RWPE1 (cell line): ENCODE measurements around the gene MRPS22.

Experiments used
- CTCF ChIA-PET: fragments of 350-600 bp; sonication (Branson Sonifier 250); formaldehyde crosslinking; extraction: SDS; loops from one replicate; lab custom pipeline; 2021; lab: Yijun Ruan, JAX
- POLR2A ChIA-PET: fragments of 400-600 bp; formaldehyde crosslinking; extraction: SDS; loops from one replicate; lab custom pipeline; 2020; ENCODE audit warnings: antibody characterized with exemption; ENCODE audit not compliant: low non-redundant PET; lab: Yijun Ruan, JAX
- DNase-seq: peaks from one replicate; pipeline ENCODE4 v3.0.0; 2012; ENCODE audit warnings: low spot score
- H3K27ac ChIP-seq: fragments of 450-650 bp; 2 replicates; pipeline ENCODE4 v1.5.1; 2017
- TF ChIP-seq, protein P1 (sequence below): fragments of 450-650 bp; conservative IDR thresholded peaks from 2 replicates; pipeline ENCODE4 v1.5.1; 2017; ENCODE audit warnings: low read depth, mild to moderate bottlenecking

The MRPS22 gene

DNA sequence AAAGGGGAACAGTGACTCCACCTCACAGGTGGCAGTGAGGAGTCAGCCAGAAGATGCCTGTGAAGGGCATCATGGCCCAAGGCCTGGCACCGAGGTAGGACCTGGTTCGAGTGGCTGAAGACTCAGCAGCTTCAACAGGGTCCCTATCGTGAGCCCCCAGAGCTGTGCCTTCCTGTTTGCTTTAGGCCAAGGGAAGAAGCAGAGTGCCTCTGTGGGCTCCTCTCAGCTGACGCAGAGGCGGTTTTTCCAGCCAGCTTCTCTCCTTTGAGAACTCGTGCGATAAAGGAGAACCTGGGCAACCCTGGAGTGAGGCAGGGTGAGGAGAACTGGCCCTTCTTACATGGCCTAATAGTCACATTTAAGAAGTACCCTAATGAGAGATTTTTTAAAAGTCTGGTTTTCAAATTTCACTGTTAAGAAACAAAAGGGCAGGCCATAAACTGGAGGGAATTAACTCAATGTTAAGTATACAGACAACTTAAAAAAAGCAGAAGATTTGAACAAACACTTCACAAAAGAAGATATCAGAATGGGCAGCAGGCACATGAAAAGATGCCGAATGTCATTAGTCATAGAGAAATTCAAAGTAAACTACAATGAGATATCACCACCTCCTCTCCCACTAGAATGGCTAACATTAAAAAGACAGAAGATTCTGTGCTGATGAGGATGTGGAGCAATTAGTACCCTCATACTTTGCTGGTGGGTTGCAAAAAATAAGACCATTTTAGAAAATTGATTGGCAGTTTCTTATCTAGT, 23.1 kb upstream of the MRPS22 start:
- TF ChIP-seq, protein P1, sequence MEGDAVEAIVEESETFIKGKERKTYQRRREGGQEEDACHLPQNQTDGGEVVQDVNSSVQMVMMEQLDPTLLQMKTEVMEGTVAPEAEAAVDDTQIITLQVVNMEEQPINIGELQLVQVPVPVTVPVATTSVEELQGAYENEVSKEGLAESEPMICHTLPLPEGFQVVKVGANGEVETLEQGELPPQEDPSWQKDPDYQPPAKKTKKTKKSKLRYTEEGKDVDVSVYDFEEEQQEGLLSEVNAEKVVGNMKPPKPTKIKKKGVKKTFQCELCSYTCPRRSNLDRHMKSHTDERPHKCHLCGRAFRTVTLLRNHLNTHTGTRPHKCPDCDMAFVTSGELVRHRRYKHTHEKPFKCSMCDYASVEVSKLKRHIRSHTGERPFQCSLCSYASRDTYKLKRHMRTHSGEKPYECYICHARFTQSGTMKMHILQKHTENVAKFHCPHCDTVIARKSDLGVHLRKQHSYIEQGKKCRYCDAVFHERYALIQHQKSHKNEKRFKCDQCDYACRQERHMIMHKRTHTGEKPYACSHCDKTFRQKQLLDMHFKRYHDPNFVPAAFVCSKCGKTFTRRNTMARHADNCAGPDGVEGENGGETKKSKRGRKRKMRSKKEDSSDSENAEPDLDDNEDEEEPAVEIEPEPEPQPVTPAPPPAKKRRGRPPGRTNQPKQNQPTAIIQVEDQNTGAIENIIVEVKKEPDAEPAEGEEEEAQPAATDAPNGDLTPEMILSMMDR: no peak
- no peak overlapping the region for H3K27ac ChIP-seq
- ChIA-PET POLR2A (no interaction called here), CTCF (interaction anchor here (0.6 to 0.8 kb wide), 2 partner anchors 8 to 1474 kb away, joined by 3 to 4 read pairs; no protein-coding TSS in a partner anchor)
- DNase-seq: no peak

DNA sequence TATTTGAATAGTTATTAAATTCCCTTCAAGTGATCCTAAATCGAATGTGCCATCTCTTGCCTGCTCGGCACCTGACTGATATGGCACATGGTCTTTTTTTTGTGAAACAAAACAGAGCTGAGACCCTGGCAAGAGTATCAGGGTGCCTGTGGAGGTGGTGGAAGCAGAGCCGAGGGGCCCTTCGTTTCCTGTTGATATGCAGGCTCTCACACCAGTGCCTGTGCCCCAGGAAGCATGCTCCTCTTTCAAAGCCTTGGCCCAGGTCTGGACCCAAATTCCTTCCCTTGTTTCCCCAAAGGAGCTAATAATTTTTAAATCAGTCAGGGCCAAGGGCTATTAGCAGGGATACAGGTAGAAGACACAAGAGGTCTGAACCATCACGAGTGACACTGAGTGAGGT, 21.5 kb upstream of the MRPS22 start:
- ChIA-PET POLR2A (no interaction called here), CTCF (interaction anchor here (0.6 kb wide), 1 partner anchor 386 kb away, joined by 3 read pairs; no protein-coding TSS in a partner anchor)
- no peak for DNase-seq
- TF ChIP-seq, protein P1: no peak
- no peak overlapping the region for H3K27ac ChIP-seq

DNA sequence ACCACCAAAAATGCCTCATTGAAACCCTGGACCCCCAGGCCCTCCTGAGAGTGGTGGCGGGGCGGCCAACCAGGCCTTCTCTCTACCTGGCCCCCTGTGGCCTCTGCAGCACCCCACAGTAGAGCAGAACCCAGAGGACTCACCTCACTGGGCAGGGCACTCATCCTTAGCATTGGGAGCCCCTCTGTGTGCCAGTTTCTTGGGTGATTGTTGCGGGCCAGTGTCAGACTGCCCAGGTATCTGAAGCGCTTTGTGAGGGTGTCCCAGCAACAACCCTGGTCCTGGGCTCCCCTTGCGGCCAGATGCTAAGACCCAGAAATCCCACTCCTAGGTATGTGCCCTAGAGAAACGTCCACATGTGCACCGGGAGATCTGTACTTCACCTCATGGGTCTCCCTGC, 20.7 kb upstream of the MRPS22 start:
- DNase-seq: no peak
- TF ChIP-seq, protein P1: no peak
- POLR2A ChIA-PET: no interaction called here
- H3K27ac ChIP-seq: no peak overlapping the region
- CTCF ChIA-PET: no interaction called here

DNA sequence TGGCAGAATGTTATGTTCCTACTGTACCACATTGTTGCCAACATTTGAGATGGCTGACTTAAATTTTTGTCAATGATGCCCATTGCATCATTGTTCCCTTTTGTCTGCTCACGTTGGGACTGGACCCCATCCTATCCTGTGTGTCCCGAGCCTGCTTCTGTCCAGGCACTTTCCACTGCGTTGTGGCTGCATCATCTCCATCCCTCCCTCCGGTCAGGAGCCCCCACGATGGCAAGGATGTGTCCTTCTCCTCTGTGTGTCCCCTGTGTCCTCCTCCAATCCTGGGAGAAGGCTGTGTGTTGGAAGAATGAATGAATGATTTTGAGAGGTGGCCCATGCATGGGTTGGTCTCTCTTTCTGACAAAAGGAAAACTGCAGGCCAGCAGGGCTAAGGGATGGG, 19.4 kb upstream of the MRPS22 start:
- DNase-seq: no peak
- TF ChIP-seq, protein P1: no peak
- CTCF ChIA-PET: no interaction called here
- H3K27ac ChIP-seq: no peak overlapping the region
- POLR2A ChIA-PET: no interaction called here

DNA sequence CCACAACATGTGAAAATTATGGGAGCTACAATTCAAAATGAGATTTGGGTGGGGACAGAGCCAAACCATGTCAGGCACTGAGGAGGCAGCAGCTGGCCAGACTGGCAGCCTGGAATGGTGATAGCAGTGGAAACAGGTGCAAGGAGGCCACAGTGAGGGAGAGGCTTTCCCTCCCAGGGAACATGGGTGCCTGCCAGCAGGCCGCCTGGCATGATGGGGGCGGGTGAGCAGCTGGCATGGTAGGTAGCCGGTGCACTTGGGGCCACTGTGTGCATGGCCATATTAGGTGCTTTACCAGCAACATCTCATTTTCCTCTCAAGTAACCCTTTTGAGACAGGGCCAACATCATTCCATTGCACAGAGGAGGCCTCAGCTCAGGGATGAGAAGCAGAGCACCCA, 18.3 kb upstream of the MRPS22 start:
- no peak overlapping the region for H3K27ac ChIP-seq
- TF ChIP-seq, protein P1: no peak
- no peak for DNase-seq
- ChIA-PET POLR2A (no interaction called here), CTCF (no interaction called here)

DNA sequence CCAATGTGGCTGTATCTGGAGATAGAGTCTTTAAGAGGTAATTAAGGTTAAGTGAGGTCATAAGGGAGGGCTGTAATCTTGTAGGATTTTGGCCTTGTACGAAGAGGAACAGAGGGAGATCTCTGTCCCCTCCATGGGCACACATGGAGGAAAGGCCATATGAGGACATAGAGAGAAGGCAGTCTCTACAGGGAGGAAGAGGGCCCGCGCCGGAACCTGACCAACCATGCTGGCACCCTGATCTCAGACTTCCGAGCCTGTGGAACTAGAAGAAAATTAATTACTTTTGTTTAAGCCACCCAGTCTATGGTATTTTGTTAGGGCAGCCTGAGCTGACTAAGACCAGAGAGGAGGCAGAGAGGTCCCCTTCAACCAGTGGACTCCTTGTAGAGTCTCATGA, 17.7 kb upstream of the MRPS22 start:
- TF ChIP-seq, protein P1: no peak

More for the DNA sequence above, 17.7 kb upstream of the MRPS22 start:
- ChIA-PET CTCF (no interaction called here), POLR2A (no interaction called here)
- no peak for DNase-seq
- no peak overlapping the region for H3K27ac ChIP-seq
